ENCODE results near the gene STN1.

GRCh38 chr10:103958996-103959395 is 41.0 kb upstream of the STN1 start:
- TF ChIP-seq CTCF (IDR thresholded peaks at IDR 0.05; ENCODE audit: control extremely low read depth in 1 of 3, insufficient read depth in 1 of 3, low read depth in 1 of 3, low read length in 3 of 3) (no peak), SAP30 (IDR thresholded peaks at IDR 0.05; ENCODE audit: insufficient read depth, insufficient replicate concordance, low read length) (no peak), YY1 (IDR thresholded peaks at IDR 0.05; ENCODE audit: low read depth, low read length) (no peak), RAD21 (IDR thresholded peaks at IDR 0.05 in 1 of 2, conservative IDR thresholded peaks at IDR 0.05 in 1 of 2; ENCODE audit: low read depth in 2 of 2, low read length in 2 of 2) (no peak), GABPA (IDR thresholded peaks at IDR 0.05; ENCODE audit: borderline replicate concordance, insufficient read depth, low read length) (no peak), POLR2AphosphoS5 (IDR thresholded peaks at IDR 0.05; ENCODE audit: low read depth, low read length) (no peak), EP300 (IDR thresholded peaks at IDR 0.05; ENCODE audit: borderline replicate concordance in 1 of 2, low read depth in 2 of 2, low read length in 2 of 2) (no peak), BCL11A (IDR thresholded peaks at IDR 0.05; ENCODE audit: low read depth in 2 of 2, low read length in 2 of 2) (no peak), MAX (IDR thresholded peaks at IDR 0.05) (no peak), CHD1 (IDR thresholded peaks at IDR 0.05; ENCODE audit: low read depth, low read length) (no peak)

All from H1 (cell line).